HG02943 (cell line): ENCODE measurements around the gene VPS4A.
"Not testable (repeated sequence)": the region's sequence is repeated elsewhere in the genome, so short reads cannot be mapped to it uniquely, and the experiment has no call there.

ENCODE experiments used
- ATAC-seq: cut with Tn5 transposase; IDR thresholded peaks from one replicate; pipeline ENCODE4 v1.9.1; 2021; ENCODE audit warnings: mild to moderate bottlenecking, low read depth, moderate library complexity; ENCODE audit not compliant: unreplicated experiment

VPS4A gene

DNA sequence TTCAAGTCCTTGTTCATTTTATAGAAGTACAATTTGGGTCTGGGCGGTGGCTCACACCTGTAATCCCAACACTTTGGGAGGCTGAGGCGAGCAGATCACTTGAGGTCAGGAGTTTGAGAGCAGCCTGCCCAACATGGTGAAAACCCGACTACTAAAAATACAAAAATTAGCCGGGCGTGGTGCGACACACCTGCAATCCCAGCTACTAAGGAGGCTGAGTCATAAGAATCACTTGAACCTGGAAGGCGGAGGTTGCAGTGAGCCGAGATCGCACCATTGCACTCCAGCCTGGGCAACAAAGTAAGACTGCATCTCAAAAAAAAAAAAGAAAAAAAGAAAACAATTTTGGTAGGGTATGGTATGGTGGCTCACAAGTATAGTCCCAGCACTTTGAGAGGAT is 48.9 kb downstream of the VPS4A start:
- not testable (repeated sequence) for ATAC-seq

DNA sequence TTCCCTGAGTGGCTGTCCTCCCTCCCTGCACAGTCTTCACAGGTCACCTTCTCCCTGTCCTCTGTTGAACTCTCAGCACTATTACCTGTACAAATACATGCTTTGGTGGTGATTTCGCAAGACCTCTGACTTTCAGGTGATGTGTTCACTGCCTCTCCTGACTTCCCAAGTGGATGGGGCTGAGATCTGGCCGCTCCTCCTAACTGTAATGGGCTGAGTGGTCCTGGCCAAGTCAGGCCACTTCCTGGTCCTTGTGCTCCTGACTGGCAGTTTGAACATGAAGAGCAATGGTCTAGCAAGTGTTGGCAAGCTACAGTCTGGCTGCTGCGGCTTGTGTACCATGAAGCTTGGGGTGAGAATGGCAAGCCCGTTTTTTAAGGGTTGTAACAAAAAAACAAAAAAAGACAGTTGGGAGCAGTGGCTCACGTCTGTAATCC is 52.1 kb downstream of the VPS4A start:
- ATAC-seq = no peak

DNA sequence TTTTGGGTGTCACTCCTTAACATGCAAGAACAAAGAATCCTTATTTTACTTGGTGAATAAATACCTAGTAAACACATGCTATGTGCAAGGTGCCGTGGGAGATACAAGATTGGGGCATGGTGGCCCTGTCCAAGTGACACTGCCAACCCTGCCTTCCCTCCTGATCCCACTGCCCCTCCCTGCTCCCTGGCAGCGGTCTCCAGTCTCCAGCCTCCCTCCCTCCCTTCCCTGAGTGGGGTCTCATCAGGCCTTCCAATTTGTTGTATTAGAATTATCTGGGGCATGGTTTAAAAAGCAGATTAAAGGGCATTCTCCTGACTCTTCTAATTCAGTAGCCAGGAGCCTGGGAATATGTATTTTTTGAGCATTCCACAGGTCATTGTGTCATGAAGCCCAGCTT is 52.9 kb downstream of the VPS4A start:
- ATAC-seq = no peak

DNA sequence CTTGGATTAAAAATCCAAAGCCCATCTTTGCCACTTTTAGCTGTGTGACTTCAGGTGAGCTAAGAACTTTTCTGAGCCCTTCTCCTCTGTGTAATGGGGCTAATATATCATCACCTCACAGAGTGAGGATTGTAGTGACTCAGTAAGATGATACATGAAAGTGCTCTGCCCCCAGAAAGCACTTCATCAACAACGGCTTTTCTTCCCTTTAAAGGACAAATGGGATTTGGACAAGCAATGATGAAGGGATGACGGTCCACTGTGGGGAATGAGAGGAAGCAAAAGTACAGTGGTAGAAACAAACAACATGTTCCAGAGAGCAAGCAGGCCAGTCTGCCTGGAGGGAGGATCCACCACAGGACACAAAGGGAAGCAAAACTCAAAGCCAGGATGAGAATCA is 54.8 kb downstream of the VPS4A start:
- ATAC-seq = no peak

DNA sequence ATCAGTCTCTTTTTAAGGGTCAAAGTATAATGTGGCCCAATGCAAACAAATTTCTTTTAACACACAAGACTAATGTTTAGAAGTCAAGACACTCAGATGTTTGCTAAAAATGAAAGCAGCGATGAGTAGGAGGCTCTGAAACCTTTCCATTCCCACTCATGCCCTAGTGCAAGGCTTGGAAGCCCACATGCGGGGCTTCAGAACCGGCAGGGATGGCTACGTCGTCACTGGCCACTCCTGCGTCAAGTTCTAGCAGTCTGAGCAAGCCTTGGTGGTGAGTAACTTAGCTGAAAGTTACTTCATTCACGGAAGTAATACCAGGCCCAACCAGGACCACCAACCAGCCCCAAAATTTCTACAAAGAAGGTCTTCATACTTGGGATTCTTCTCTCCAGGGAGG is 55.3 kb downstream of the VPS4A start:
- ATAC-seq = no peak

DNA sequence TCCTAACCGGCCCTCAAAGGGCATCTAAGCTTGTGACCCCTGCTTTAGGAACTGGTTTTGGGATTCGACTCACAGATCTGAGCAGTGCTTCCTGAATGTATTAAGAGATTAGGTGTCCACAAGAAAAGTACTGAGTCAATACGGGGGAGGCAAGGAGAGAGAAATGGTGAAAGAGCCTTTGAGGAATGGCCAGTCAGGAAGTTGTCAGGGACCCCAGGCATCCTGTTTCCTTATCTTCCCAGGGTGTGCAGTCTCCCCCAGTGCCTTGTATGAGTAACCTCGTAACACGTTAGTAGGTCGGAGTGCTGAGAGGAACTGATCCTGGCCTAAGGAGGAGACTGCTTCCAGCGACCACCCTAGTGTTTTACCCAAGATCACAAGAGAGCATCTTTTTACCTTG is 56.8 kb downstream of the VPS4A start:
- no peak for ATAC-seq

DNA sequence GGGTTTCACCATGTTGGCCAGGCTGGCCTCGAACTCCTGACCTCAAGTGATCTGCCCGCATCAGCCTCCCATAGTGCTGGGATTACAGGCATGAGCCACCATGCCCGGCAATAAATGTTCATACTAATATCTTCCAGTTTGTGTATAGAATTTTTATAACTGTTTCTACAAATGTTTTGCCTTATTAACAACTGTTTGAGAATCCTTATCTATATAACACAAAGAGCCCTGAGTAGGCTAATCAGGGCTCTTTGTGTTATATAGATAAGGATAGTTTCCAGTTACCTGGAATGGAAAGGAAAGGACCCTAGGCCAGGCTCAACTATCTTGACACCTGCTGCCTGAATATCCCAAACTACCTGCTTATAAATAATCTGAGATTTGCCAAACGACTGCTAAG is 57.7 kb downstream of the VPS4A start:
- no peak for ATAC-seq

DNA sequence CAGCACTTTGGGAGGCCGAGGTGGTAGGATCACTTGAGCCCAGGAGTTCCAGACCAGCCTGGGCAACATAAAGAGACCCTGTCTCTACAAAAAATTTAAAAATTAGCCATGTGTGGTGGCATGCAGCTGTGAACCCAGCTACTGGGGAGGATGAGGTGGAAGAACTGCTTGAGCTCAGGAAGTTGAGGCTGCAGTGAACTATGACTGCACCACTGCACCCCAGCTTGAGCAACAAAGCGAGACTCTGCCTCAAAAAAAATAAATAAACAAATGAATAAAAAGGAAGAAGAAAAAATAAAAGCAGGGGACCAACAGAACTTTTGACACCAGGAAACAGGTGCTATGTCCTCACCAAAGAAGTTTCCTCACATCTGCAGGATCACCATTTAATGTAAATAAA is 60.4 kb downstream of the VPS4A start:
- no peak for ATAC-seq

DNA sequence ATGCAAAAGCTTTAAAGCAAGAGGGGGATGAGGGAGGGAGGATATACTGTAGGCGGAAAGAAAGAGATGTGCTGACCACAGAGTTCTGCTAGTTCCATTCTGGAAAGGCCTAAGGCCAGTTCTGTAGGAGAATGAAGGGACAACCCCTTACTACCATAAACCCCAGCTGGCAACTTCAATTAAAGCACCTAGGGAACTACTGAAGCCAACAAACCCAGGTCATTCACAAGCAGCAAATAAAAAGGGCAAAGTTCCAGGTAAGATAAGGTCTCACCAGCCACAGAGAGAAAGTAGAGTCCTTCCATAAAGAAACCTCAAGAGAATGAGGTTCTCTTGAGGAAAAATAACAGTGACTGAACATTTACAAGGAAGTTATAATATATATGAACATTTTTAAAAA is 61.9 kb downstream of the VPS4A start:
- ATAC-seq = no peak
